ENCODE measurements around the gene GARRE1.

DNA sequence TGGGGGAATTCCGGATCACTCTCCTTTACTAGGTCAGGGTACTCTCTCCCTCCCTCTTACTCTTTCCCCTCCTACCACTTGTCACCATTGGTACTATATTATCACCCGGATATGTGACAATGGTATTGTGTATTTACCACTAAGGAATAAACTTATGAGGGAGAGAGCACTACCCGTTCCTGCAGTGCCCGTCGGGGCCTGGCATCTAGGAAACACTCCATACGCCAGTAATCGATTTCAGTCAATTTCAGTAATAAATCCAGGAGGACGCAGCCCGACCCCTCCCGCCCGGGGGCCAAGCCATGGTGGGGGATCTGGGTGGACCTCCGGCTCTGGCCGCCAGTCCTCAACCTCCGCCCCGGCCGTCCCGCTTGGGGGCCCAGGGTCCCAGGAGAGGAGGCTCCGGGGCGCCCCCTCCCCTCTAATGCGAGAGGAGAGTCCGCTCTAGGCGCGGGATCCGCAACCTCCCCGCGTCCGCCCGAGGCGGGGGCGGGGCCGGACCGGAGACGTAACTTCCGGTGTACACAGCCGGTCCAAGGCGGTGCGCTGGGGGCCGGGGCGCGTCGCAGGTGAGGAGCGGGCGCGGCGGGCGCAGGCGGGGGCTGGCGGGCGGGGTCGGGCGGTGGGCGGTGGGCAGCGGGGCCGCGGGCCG, at the start of gene GARRE1:
- TF ChIP-seq, protein P1, sequence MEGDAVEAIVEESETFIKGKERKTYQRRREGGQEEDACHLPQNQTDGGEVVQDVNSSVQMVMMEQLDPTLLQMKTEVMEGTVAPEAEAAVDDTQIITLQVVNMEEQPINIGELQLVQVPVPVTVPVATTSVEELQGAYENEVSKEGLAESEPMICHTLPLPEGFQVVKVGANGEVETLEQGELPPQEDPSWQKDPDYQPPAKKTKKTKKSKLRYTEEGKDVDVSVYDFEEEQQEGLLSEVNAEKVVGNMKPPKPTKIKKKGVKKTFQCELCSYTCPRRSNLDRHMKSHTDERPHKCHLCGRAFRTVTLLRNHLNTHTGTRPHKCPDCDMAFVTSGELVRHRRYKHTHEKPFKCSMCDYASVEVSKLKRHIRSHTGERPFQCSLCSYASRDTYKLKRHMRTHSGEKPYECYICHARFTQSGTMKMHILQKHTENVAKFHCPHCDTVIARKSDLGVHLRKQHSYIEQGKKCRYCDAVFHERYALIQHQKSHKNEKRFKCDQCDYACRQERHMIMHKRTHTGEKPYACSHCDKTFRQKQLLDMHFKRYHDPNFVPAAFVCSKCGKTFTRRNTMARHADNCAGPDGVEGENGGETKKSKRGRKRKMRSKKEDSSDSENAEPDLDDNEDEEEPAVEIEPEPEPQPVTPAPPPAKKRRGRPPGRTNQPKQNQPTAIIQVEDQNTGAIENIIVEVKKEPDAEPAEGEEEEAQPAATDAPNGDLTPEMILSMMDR (IDR thresholded peaks at IDR 0.05): no peak
- TF ChIP-seq POLR2A (IDR thresholded peaks at IDR 0.05): peak in 1 of 4 donors; percentile 25

Measured in stomach (tissue), 4 donors.